Mesenchymal stem cell (in vitro differentiated cells and primary cell): Measurements from ENCODE around the gene CEL.

Experiments used
- DNase-seq: peaks from one replicate; pipeline ENCODE4 v3.0.0-alpha.2; 2013
- H2AFZ ChIP-seq: one replicate; pipeline ENCODE4 v1.6.1; 2013; ENCODE audit warnings: low read depth, mild to moderate bottlenecking, control low read depth, inconsistent platforms, low read length, moderate library complexity
- H2AK5ac ChIP-seq: 2 replicates; pipeline ENCODE4 v1.6.1; 2013; ENCODE audit warnings: low read length, moderate library complexity, mild to moderate bottlenecking, inconsistent platforms; ENCODE audit not compliant: severe bottlenecking
- H2BK120ac ChIP-seq: one replicate; pipeline ENCODE4 v1.6.1; 2013; ENCODE audit warnings: low read depth, mild to moderate bottlenecking, inconsistent platforms, low read length, moderate library complexity
- H2BK12ac ChIP-seq, 2 experiments: one replicate each; pipeline ENCODE4 v1.6.1; 2013; ENCODE audit warnings: inconsistent platforms in 2 of 2, low read length in 2 of 2, mild to moderate bottlenecking in 2 of 2, moderate library complexity in 2 of 2, control low read depth in 1 of 2
- H2BK15ac ChIP-seq: one replicate; pipeline ENCODE4 v1.6.1; 2013; ENCODE audit warnings: mild to moderate bottlenecking, low read depth, inconsistent platforms; ENCODE audit not compliant: poor library complexity, severe bottlenecking
- H2BK5ac ChIP-seq: 2 replicates; pipeline ENCODE4 v1.6.1; 2013; ENCODE audit warnings: low read depth, mild to moderate bottlenecking, low read length, control low read depth, inconsistent platforms; ENCODE audit not compliant: poor library complexity, severe bottlenecking
- H3K14ac ChIP-seq, 2 experiments: one replicate each; pipeline ENCODE4 v1.6.1; 2013; ENCODE audit warnings: inconsistent platforms in 2 of 2, low read length in 2 of 2, control low read depth in 1 of 2, mild to moderate bottlenecking in 1 of 2, moderate library complexity in 1 of 2
- H3K18ac ChIP-seq, 2 experiments: one replicate each; pipeline ENCODE4 v1.6.1; 2013; ENCODE audit warnings: inconsistent platforms in 2 of 2, low read length in 2 of 2, control low read depth in 1 of 2, low read depth in 1 of 2, mild to moderate bottlenecking in 1 of 2
- H3K23ac ChIP-seq, 2 experiments: one replicate each; pipeline ENCODE4 v1.6.1; 2013; ENCODE audit warnings: inconsistent platforms in 2 of 2, low read length in 2 of 2, mild to moderate bottlenecking in 2 of 2, moderate library complexity in 2 of 2, control low read depth in 1 of 2
- H3K27ac ChIP-seq: 2 replicates; pipeline ENCODE4 v1.5.1; 2013; ENCODE audit warnings: mild to moderate bottlenecking, moderate library complexity, low read length, control low read depth, inconsistent platforms; ENCODE audit not compliant: poor library complexity, severe bottlenecking
- H3K27me3 ChIP-seq, 2 experiments: 2 replicates each; pipeline versions ENCODE4 v1.6.1 to v1.7.0; 2013; ENCODE audit warnings: low read length in 2 of 2, mild to moderate bottlenecking in 2 of 2, moderate library complexity in 2 of 2, control low read depth in 1 of 2, inconsistent platforms in 1 of 2; ENCODE audit not compliant: control insufficient read depth in 1 of 2, insufficient read depth in 1 of 2
- H3K36me3 ChIP-seq, 2 experiments: 2 replicates each; pipeline versions ENCODE4 v1.6.1 to v1.7.0; 2013; ENCODE audit warnings: low read length in 2 of 2, control low read depth in 1 of 2, inconsistent platforms in 1 of 2, low read depth in 1 of 2, mild to moderate bottlenecking in 1 of 2; ENCODE audit not compliant: insufficient read depth in 2 of 2, control insufficient read depth in 1 of 2
- H3K4ac ChIP-seq, 2 experiments: one replicate each; pipeline ENCODE4 v1.6.1; 2013; ENCODE audit warnings: inconsistent platforms in 2 of 2, low read length in 2 of 2, mild to moderate bottlenecking in 2 of 2, moderate library complexity in 2 of 2, control low read depth in 1 of 2, low read depth in 1 of 2
- H3K4me1 ChIP-seq: 2 replicates; pipeline ENCODE4 v1.6.1; 2013; ENCODE audit warnings: low read depth, low read length, control low read depth; ENCODE audit not compliant: control insufficient read depth, insufficient read depth
- H3K4me2 ChIP-seq: 2 replicates; pipeline ENCODE4 v1.6.1; 2013; ENCODE audit warnings: low read length, mild to moderate bottlenecking, inconsistent platforms; ENCODE audit not compliant: poor library complexity, severe bottlenecking
- H3K4me3 ChIP-seq, 2 experiments: 2 replicates each; pipeline versions ENCODE4 v1.5.1 to v1.7.0; 2013; ENCODE audit warnings: low read length in 2 of 2, mild to moderate bottlenecking in 2 of 2, control low read depth in 1 of 2, low read depth in 1 of 2; ENCODE audit not compliant: insufficient read depth in 1 of 2
- H3K79me1 ChIP-seq: replicated peaks from 2 replicates; pipeline ENCODE4 v1.6.1; 2013; ENCODE audit warnings: mild to moderate bottlenecking, control low read depth, low read length, inconsistent platforms; ENCODE audit not compliant: poor library complexity, severe bottlenecking
- H3K9ac ChIP-seq: 2 replicates; pipeline ENCODE4 v1.7.0; 2013; ENCODE audit warnings: mild to moderate bottlenecking, low read length, moderate library complexity
- H3K9me3 ChIP-seq: 2 replicates; pipeline ENCODE4 v1.7.0; 2013; ENCODE audit warnings: mild to moderate bottlenecking, low read length; ENCODE audit not compliant: control insufficient read depth
- H4K8ac ChIP-seq: one replicate; pipeline ENCODE4 v1.6.1; 2013; ENCODE audit warnings: inconsistent platforms, mild to moderate bottlenecking, low read length, moderate library complexity
- H4K91ac ChIP-seq: one replicate; pipeline ENCODE4 v1.6.1; 2013; ENCODE audit warnings: mild to moderate bottlenecking, low read length, inconsistent platforms
- WGBS: methylation state at CpG from one replicate; pipeline ENCODE4 v1.1.7; 2013; ENCODE audit warnings: mixed read lengths; 5-methylcytosine and 5-hydroxymethylcytosine counted together

The CEL gene

DNA sequence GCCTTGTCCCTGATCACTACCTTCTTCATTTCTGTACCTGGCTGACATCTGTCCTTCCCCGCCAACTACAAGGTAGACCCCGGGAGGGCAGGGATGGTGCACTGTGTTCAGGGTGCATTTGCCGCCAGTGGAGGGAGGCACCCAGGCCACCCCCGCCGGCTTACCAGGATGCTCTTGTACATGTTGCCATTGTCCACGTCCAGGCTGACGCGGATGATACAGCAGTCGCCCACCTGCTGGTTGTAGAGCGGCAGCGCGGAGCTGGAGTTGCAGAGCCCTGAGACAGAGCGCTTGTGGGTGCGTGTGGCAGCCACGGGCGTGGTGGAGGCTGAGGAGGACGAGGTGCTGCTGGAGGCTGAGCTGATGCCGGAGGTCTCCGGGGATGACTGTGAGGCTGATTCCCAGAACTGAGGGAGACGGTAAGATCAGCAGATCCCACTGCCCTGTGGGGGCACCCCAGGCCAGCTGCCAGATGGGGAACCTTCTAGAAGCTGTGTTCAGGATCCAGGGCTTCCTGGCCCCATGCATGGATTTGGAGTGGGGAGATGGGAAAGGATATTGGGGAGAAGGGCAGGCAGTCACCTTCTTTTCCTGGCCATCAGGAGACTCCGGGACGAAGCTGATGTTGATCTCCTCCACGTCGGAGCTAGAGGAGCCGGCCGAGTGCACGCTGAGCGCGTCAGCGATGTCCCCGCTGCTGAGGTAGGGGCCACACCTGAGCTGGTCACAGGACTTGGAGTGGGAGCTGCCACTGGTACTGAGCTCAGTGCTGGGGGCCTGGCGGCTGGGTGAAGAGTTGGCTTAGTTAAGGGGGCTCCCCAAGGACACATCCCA is 39.8 kb downstream of the CEL start:
- H3K4me1 ChIP-seq, result peaks cover 14% of the 10 kb centered on the region
- H3K79me1 ChIP-seq, result peaks cover 8% of the 10 kb centered on the region
- H3K14ac ChIP-seq, result no peak overlapping the region
- H3K27me3 ChIP-seq, result no peaks in the 10 kb centered on the region
- no peak overlapping the region for H4K8ac ChIP-seq
- H3K9me3 ChIP-seq, result peaks cover 3% of the 10 kb centered on the region
- H3K9ac ChIP-seq, result no peak overlapping the region
- H3K4me3 ChIP-seq, result no peak overlapping the region
- H2AK5ac ChIP-seq, result no peak overlapping the region
- DNase-seq, result no peak
- no peak overlapping the region for H3K23ac ChIP-seq
- H3K4ac ChIP-seq, result no peak overlapping the region
- H2BK120ac ChIP-seq, result no peak overlapping the region
- no peak overlapping the region for H2BK15ac ChIP-seq
- H2BK5ac ChIP-seq, result no peak overlapping the region
- H3K18ac ChIP-seq, result no peak overlapping the region
- no peak overlapping the region for H2BK12ac ChIP-seq
- no peak overlapping the region for H3K4me2 ChIP-seq
- no peak overlapping the region for H2AFZ ChIP-seq
- peaks cover 91 to 94% of the 10 kb centered on the region in 2 experiments for H3K36me3 ChIP-seq
- no peak overlapping the region for H4K91ac ChIP-seq
- WGBS, result 96% methylated on average over 32 of the region's 32 CpGs
- H3K27ac ChIP-seq, result no peak overlapping the region

DNA sequence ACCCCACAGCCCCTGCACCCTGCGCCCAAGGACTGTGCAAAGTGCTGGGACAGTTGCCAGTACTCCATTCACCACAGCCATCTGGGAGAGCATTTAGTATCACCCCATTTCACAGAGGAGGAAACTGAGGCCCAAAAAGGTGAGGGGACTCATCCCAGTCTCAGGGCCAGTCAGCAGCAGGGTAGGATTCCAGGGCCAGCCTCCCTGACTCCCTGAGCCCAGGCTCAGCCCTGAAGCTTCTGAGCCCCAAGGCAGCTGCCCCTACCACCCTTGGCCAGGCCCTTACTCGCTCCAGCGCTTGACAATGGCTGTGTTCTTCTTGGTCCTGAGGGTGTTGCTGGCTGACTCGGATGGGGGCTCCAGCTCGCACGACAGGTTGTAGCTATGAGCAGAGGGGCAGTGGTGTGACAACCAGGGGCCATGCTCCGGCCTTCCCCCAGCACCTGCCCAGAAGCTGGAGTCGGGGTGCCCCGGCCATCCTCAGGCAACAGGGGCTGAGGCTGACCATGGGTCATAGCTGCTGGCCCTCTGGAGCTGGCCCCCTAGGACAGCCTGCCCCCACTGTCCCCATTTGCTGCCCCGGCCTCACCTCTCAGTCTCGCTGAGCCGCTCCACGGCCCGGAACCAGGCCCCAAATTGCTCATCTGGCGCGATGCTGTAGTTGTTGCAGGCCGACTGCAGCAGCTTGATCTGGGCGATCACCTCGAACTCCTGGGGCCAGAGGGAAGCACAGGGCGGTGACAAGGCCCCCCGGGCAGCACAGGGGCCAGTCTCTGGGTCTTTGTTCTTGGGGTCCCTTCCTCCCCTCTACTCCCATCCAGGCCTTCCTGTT is 40.6 kb downstream of the CEL start:
- H3K4me3 ChIP-seq, result no peak overlapping the region
- no peak overlapping the region for H3K27ac ChIP-seq
- peaks cover 19% of the 10 kb centered on the region for H3K4me1 ChIP-seq
- peaks cover 93 to 94% of the 10 kb centered on the region in 2 experiments for H3K36me3 ChIP-seq
- no peak overlapping the region for H3K18ac ChIP-seq
- H3K79me1 ChIP-seq, result peaks cover 14% of the 10 kb centered on the region
- no peaks in the 10 kb centered on the region for H3K9me3 ChIP-seq
- H3K4ac ChIP-seq, result no peak overlapping the region
- no peak overlapping the region for H4K8ac ChIP-seq
- no peak overlapping the region for H3K14ac ChIP-seq
- no peak overlapping the region for H2BK12ac ChIP-seq
- no peak overlapping the region for H4K91ac ChIP-seq
- WGBS, result 95% methylated on average over 21 of the region's 21 CpGs
- no peak overlapping the region for H2BK5ac ChIP-seq
- no peaks in the 10 kb centered on the region for H3K27me3 ChIP-seq
- H2BK120ac ChIP-seq, result no peak overlapping the region
- no peak overlapping the region for H2BK15ac ChIP-seq
- H3K4me2 ChIP-seq, result no peak overlapping the region
- H3K9ac ChIP-seq, result no peak overlapping the region
- no peak overlapping the region for H2AK5ac ChIP-seq
- no peak for DNase-seq
- no peak overlapping the region for H3K23ac ChIP-seq
- H2AFZ ChIP-seq, result no peak overlapping the region

DNA sequence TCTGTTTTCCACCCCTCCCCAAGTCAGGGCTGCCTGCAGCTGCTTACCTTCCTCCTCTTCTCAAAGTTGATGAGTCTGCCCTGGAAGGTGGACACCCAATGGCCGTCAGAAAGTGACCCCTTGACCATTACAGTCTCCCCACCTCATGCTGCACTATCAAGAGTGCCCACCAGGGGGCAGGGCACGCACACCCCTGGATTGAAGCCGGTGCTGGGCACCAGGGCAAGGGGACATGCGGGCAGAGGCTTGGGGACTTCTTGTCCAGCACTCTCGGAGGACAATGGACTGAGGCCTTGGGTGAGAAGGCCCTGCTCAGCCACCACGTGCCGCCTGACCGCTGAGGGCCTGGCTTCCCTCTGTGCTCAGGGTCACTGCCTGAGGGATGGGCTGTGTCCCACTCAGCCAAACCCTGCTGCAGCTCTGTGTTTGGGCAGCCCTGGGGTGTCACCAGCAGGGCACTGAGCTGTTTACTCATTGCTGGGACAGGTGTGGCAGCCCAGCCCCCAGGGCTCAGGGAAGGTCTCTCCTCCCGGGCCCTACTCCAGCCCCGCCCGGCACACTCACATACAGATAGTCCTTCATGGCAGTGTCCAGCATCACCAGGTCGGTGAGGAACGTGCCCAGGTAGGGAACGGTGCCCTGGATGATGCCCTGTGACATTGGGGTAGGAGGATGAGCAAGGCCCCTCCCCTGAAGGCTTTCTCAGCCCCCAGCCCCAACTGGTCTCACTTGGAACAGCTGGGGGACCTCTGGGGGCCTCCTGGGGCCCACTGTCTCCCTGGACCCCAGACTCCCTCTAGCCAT is 41.6 kb downstream of the CEL start:
- H3K4me1 ChIP-seq, result peaks cover 19% of the 10 kb centered on the region
- H2BK15ac ChIP-seq, result no peak overlapping the region
- H3K79me1 ChIP-seq, result peaks cover 20% of the 10 kb centered on the region
- no peaks in the 10 kb centered on the region for H3K9me3 ChIP-seq
- no peak overlapping the region for H2BK120ac ChIP-seq
- H3K23ac ChIP-seq, result no peak overlapping the region
- no peak overlapping the region for H2AFZ ChIP-seq
- peak overlapping the region in 1 of 2 experiments; percentile 7 for H3K18ac ChIP-seq
- peak overlapping the region in 1 of 2 experiments; percentile 1 for H2BK12ac ChIP-seq
- H3K27ac ChIP-seq, result no peak overlapping the region
- H3K36me3 ChIP-seq, result peaks cover 94 to 95% of the 10 kb centered on the region in 2 experiments
- H3K4ac ChIP-seq, result peak overlapping the region in 1 of 2 experiments; percentile 49
- no peaks in the 10 kb centered on the region for H3K27me3 ChIP-seq
- H3K4me3 ChIP-seq, result no peak overlapping the region
- no peak overlapping the region for H2BK5ac ChIP-seq
- H3K14ac ChIP-seq, result no peak overlapping the region
- H4K91ac ChIP-seq, result peak overlapping the region; percentile 84
- DNase-seq, result peak; percentile 57
- H3K4me2 ChIP-seq, result no peak overlapping the region
- no peak overlapping the region for H2AK5ac ChIP-seq
- WGBS, result 65% methylated on average over 13 of the region's 14 CpGs
- H3K9ac ChIP-seq, result no peak overlapping the region
- peak overlapping the region; percentile 67 for H4K8ac ChIP-seq
